Rectal smooth muscle tissue (tissue), 1 donor: ENCODE measurements around the gene ZNF628.

Experiments used
- H3K27ac ChIP-seq: one replicate; pipeline ENCODE4 v1.7.0; 2013; ENCODE audit warnings: low read depth, low read length, inconsistent platforms
- H3K27me3 ChIP-seq: one replicate; pipeline ENCODE4 v1.7.0; 2013; ENCODE audit warnings: low read length; ENCODE audit not compliant: control insufficient read depth, insufficient read depth
- H3K36me3 ChIP-seq: one replicate; pipeline ENCODE4 v1.7.0; 2013; ENCODE audit warnings: low read length; ENCODE audit not compliant: control insufficient read depth, insufficient read depth
- H3K4me1 ChIP-seq: one replicate; pipeline ENCODE4 v1.7.0; 2013; ENCODE audit warnings: low read length; ENCODE audit not compliant: control insufficient read depth, insufficient read depth
- H3K4me3 ChIP-seq: one replicate; pipeline ENCODE4 v1.7.0; 2013; ENCODE audit warnings: low read length
- H3K9ac ChIP-seq: one replicate; pipeline ENCODE4 v1.7.0; 2013; ENCODE audit warnings: low read length

ZNF628 gene

GRCh38 chr19:55529636-55530234 is 53.3 kb downstream of the ZNF628 start:
- H3K27me3 ChIP-seq: no peaks in the 10 kb centered on the region
- no peak overlapping the region for H3K4me3 ChIP-seq
- no peak overlapping the region for H3K9ac ChIP-seq
- H3K4me1 ChIP-seq: peaks cover 6% of the 10 kb centered on the region
- H3K36me3 ChIP-seq: no peaks in the 10 kb centered on the region
- H3K27ac ChIP-seq: no peak overlapping the region

GRCh38 chr19:55530996-55531395 is 54.6 kb downstream of the ZNF628 start:
- H3K4me1 ChIP-seq: peaks cover 6% of the 10 kb centered on the region
- no peak overlapping the region for H3K27ac ChIP-seq
- no peaks in the 10 kb centered on the region for H3K36me3 ChIP-seq
- no peak overlapping the region for H3K4me3 ChIP-seq
- H3K9ac ChIP-seq: no peak overlapping the region
- no peaks in the 10 kb centered on the region for H3K27me3 ChIP-seq
